Measurements from ENCODE around the gene CRAMP1.

GRCh38 chr16:1613211-1613622 lies 1.1 kb downstream of the CRAMP1 start:
- TF ChIP-seq JUND (IDR thresholded peaks at IDR 0.05; ENCODE audit: low read length): no peak
- no peak for TF ChIP-seq CTCF (IDR thresholded peaks at IDR 0.05; ENCODE audit: control extremely low read depth in 1 of 3, insufficient read depth in 1 of 3, low read depth in 1 of 3, low read length in 3 of 3)
- no peak for TF ChIP-seq POLR2A (IDR thresholded peaks at IDR 0.05; ENCODE audit: control extremely low read depth in 1 of 2, low read depth in 2 of 2, low read length in 2 of 2)
- TF ChIP-seq SIX5 (IDR thresholded peaks at IDR 0.05; ENCODE audit: low read depth, low read length): no peak
- TF ChIP-seq SIN3A (conservative IDR thresholded peaks at IDR 0.05 in 1 of 2, IDR thresholded peaks at IDR 0.05 in 1 of 2; ENCODE audit: low read depth in 1 of 2, low read length in 2 of 2): no peak
- no peak for TF ChIP-seq EGR1 (IDR thresholded peaks at IDR 0.05; ENCODE audit: borderline replicate concordance, low read depth, low read length)
- peak; percentile 49 for TF ChIP-seq EZH2 (IDR thresholded peaks at IDR 0.05; ENCODE audit: low read depth, low read length, severe bottlenecking)
- TF ChIP-seq CBX5 (IDR thresholded peaks at IDR 0.05; ENCODE audit: low read depth, low read length): no peak
